A673 (cell line): Measurements from ENCODE around the gene LYPD3. TPM values are rescaled to one million over a fixed set of nuclear protein-coding genes. Genes with fewer than 3 reads are reported as not detected.

Experiments
- BruUV-seq: library from RNA; stranded (reverse); fragments of 400-500 nt; replicated peaks from 2 replicates; lab custom pipeline; 2021; lab: Mats Ljungman, UMichigan
- CTCF ChIA-PET: fragments of 300-600 bp; sonication (Branson Sonifier 250); formaldehyde crosslinking; loops from one replicate; lab custom pipeline; 2022; ENCODE audit warnings: antibody characterized with exemption; lab: Charles Lee
- POLR2A ChIA-PET: fragments of 300-600 bp; sonication (Branson Sonifier 250); formaldehyde crosslinking; loops from one replicate; lab custom pipeline; 2022; ENCODE audit warnings: antibody characterized with exemption; ENCODE audit not compliant: low non-redundant PET; lab: Charles Lee
- DNase-seq: peaks from one replicate; pipeline ENCODE4 v3.0.0-alpha.2; 2015; ENCODE audit warnings: low spot score
- H3K27ac ChIP-seq: fragments of 200-600 bp; sonication (generic); 2 replicates; pipeline ENCODE4 v1.5.1; 2016; ENCODE audit warnings: mixed run types, low read depth, mild to moderate bottlenecking, mixed read lengths, antibody characterized with exemption, low read length; ENCODE audit not compliant: poor library complexity, severe bottlenecking
- H3K27me3 ChIP-seq: fragments of 200-600 bp; sonication (generic); replicated peaks from 2 replicates; pipeline ENCODE4 v1.6.1; 2017; ENCODE audit warnings: mixed run types, low read depth, mild to moderate bottlenecking, mixed read lengths, antibody characterized with exemption, low read length; ENCODE audit not compliant: insufficient read depth, poor library complexity
- H3K36me3 ChIP-seq: fragments of 200-600 bp; sonication (generic); 2 replicates; pipeline ENCODE4 v1.6.1; 2016; ENCODE audit warnings: mixed run types, mild to moderate bottlenecking, mixed read lengths, antibody characterized with exemption, low read length; ENCODE audit not compliant: insufficient read depth, poor library complexity, severe bottlenecking
- H3K4me1 ChIP-seq: fragments of 200-600 bp; sonication (generic); 2 replicates; pipeline ENCODE4 v1.6.1; 2017; ENCODE audit warnings: mixed run types, mild to moderate bottlenecking, mixed read lengths, antibody characterized with exemption, low read length; ENCODE audit not compliant: insufficient read depth, poor library complexity, severe bottlenecking
- H3K4me3 ChIP-seq: fragments of 200-600 bp; sonication (generic); 2 replicates; pipeline ENCODE4 v1.5.1; 2016; ENCODE audit warnings: low read depth, mixed run types, mild to moderate bottlenecking, mixed read lengths, low read length; ENCODE audit not compliant: poor library complexity, severe bottlenecking
- H3K9me3 ChIP-seq: fragments of 200-600 bp; sonication (generic); 2 replicates; pipeline ENCODE4 v1.6.1; 2016; ENCODE audit warnings: mixed run types, low read depth, mild to moderate bottlenecking, mixed read lengths, antibody characterized with exemption, low read length; ENCODE audit not compliant: poor library complexity, severe bottlenecking
- CTCF ChIP-seq: fragments of 300-800, 200-600 bp; sonication (generic); conservative IDR thresholded peaks from 2 replicates; pipeline ENCODE4 v1.5.1; 2017; ENCODE audit warnings: low read depth, mild to moderate bottlenecking, antibody characterized with exemption, low read length, moderate library complexity, mixed read lengths
- EZH2 ChIP-seq: fragments of 200-600 bp; sonication (generic); IDR thresholded peaks from 2 replicates; pipeline ENCODE4 v1.6.1; 2017; ENCODE audit warnings: borderline replicate concordance, low read depth, mild to moderate bottlenecking, mixed read lengths, antibody characterized with exemption, low read length; ENCODE audit not compliant: poor library complexity, severe bottlenecking
- intact Hi-C: fragments of 100-400 bp; cut with micrococcal nuclease; formaldehyde crosslinking; loops from one replicate; pipeline ENCODE4 v1.10.0; 2022; ENCODE audit not compliant: unreplicated experiment
- total RNA-seq: library from RNA; stranded (reverse); gene quantifications from 2 replicates; pipeline ENCODE4 v1.2.3, GENCODE V29; 2021

Gene LYPD3
- total RNA-seq, 1 experiment from 2014 or later = 0.21 TPM

GRCh38 chr19:43470288-43470687, 4.9 kb upstream of the LYPD3 start:
- H3K27ac ChIP-seq = no peak overlapping the region
- no TSS peak for BruUV-seq
- TF ChIP-seq EZH2 (no peak), CTCF (no peak)
- H3K4me3 ChIP-seq = no peak overlapping the region
- ChIA-PET POLR2A (no interaction called here), CTCF (interaction anchor here (0.6 kb wide), 1 partner anchor 50 kb away, joined by 3 read pairs; no protein-coding TSS in a partner anchor)
- intact Hi-C loops = no loop called here
- H3K27me3 ChIP-seq = no peaks in the 10 kb centered on the region
- H3K9me3 ChIP-seq = no peaks in the 10 kb centered on the region
- peaks cover 4% of the 10 kb centered on the region for H3K4me1 ChIP-seq
- H3K36me3 ChIP-seq = no peaks in the 10 kb centered on the region
- DNase-seq = no peak

- ChIA-PET CTCF (no interaction called here), POLR2A (no interaction called here)
- Histone ChIP-seq H3K27ac (no peak overlapping the region), H3K4me1 (no peaks in the 10 kb centered on the region), H3K27me3 (no peaks in the 10 kb centered on the region), H3K9me3 (no peaks in the 10 kb centered on the region), H3K36me3 (no peaks in the 10 kb centered on the region), H3K4me3 (no peak overlapping the region)
- no peak for DNase-seq
- BruUV-seq = no TSS peak
- TF ChIP-seq CTCF (no peak), EZH2 (no peak)
- intact Hi-C loops = no loop called here
Observed at GRCh38 chr19:43469160-43469480, 3.7 kb upstream of the LYPD3 start.

DNA sequence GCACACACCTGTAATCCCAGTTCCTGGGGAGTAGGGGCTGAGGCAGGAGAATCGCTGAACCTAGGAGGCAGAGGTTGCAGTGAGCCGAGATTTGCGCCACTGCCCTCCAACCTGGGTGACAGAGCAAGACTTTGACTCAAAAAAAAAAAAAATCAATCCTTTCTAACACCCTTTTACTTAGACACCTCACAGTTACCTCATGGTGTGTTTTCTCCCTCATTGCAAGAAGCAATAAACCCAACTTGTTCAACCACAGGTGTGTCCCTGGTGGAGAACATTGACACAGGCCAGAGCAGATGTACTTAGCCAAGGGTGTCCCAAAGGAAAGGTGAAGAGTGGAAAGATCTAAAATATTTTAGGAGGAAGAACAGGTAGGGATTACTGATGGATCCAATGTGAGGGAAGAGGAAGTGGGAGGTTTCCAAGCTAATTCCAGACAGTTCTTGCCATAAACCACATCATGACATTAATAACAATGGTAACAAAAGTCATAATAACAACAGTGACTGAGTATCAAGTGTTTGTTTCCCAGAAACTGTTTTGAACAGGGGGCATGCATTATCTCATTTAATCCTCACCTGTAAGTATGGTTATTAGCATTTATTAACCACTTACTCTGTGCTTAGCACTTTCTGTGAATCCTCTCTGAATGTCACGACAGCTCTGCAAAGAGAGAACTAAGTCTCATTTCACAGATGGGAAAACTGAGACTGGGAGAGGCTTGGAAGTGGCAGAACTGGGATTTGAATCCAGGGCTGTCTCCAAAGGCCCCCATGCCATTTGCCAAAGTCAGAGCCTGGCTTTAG, 3.1 kb upstream of the LYPD3 start:
- Histone ChIP-seq H3K9me3 (no peaks in the 10 kb centered on the region), H3K27me3 (no peaks in the 10 kb centered on the region), H3K27ac (no peak overlapping the region), H3K4me3 (no peak overlapping the region), H3K36me3 (no peaks in the 10 kb centered on the region), H3K4me1 (no peaks in the 10 kb centered on the region)
- TF ChIP-seq CTCF = no peak
- TF ChIP-seq EZH2 = no peak
- no TSS peak for BruUV-seq
- DNase-seq = no peak
- ChIA-PET CTCF (no interaction called here), POLR2A (no interaction called here)
- intact Hi-C loops = no loop called here
